GM10847 (cell line): ENCODE results near the gene ATP10A.

Source experiments
- POLR2A ChIP-seq: IDR thresholded peaks from 2 replicates; pipeline ENCODE4 v1.6.1; 2011; ENCODE audit not compliant: insufficient read length; ENCODE audit errors: extremely low read depth

The ATP10A gene

GRCh38 chr15:25680686-25681025 lies 182.5 kb downstream of the ATP10A start:
- TF ChIP-seq POLR2A: no peak

GRCh38 chr15:25679964-25680685 lies 183.0 kb downstream of the ATP10A start:
- no peak for TF ChIP-seq POLR2A

GRCh38 chr15:25679492-25679891 lies 183.6 kb downstream of the ATP10A start:
- no peak for TF ChIP-seq POLR2A

GRCh38 chr15:25678500-25678855 lies 184.6 kb downstream of the ATP10A start:
- no peak for TF ChIP-seq POLR2A

GRCh38 chr15:25677719-25678499 lies 185.2 kb downstream of the ATP10A start:
- TF ChIP-seq POLR2A: no peak

- TF ChIP-seq POLR2A: no peak
Measured at GRCh38 chr15:25676070-25676469, 187.1 kb downstream of the ATP10A start.

- TF ChIP-seq POLR2A: no peak
Measured at GRCh38 chr15:25675396-25675795, 187.7 kb downstream of the ATP10A start.

- no peak for TF ChIP-seq POLR2A
Measured at GRCh38 chr15:25674913-25675312, 188.2 kb downstream of the ATP10A start.

- no peak for TF ChIP-seq POLR2A
Measured at GRCh38 chr15:25673972-25674371, 189.2 kb downstream of the ATP10A start.

GRCh38 chr15:25673351-25673750 lies 189.8 kb downstream of the ATP10A start:
- no peak for TF ChIP-seq POLR2A

GRCh38 chr15:25671132-25671531 lies 192.0 kb downstream of the ATP10A start:
- TF ChIP-seq POLR2A: no peak

GRCh38 chr15:25670621-25671020 lies 192.5 kb downstream of the ATP10A start:
- TF ChIP-seq POLR2A: no peak

GRCh38 chr15:25670025-25670554 lies 193.0 kb downstream of the ATP10A start:
- no peak for TF ChIP-seq POLR2A

- no peak for TF ChIP-seq POLR2A
Measured at GRCh38 chr15:25668901-25669300, 194.2 kb downstream of the ATP10A start.

- no peak for TF ChIP-seq POLR2A
Measured at GRCh38 chr15:25668236-25668795, 194.8 kb downstream of the ATP10A start.

GRCh38 chr15:25667829-25668228 lies 195.3 kb downstream of the ATP10A start:
- no peak for TF ChIP-seq POLR2A
